ENCODE data around the gene GEMIN5.

GEMIN5 gene

GRCh38 chr5:154937718-154938466 lies at the start of gene GEMIN5:
Gene GEMIN5, minus strand, starts transcription at chr5:154938211. Its CDS starts 78 bp downstream, at chr5:154938133.
- TF ChIP-seq GATA3 (IDR thresholded peaks at IDR 0.05; ENCODE audit: low read depth, low read length) (no peak), GATA2 (IDR thresholded peaks at IDR 0.05; ENCODE audit: low read depth, low read length) (no peak)

GRCh38 chr5:154986151-154986550 lies 48.1 kb upstream of the GEMIN5 start:
- no peak for TF ChIP-seq GATA2 (IDR thresholded peaks at IDR 0.05; ENCODE audit: low read depth, low read length)
- no peak for TF ChIP-seq GATA3 (IDR thresholded peaks at IDR 0.05; ENCODE audit: low read depth, low read length)

GRCh38 chr5:154984946-154985516 lies 47.0 kb upstream of the GEMIN5 start:
- TF ChIP-seq GATA2 (IDR thresholded peaks at IDR 0.05; ENCODE audit: low read depth, low read length): no peak
- no peak for TF ChIP-seq GATA3 (IDR thresholded peaks at IDR 0.05; ENCODE audit: low read depth, low read length)

- TF ChIP-seq GATA2 (IDR thresholded peaks at IDR 0.05; ENCODE audit: low read depth, low read length) (no peak), GATA3 (IDR thresholded peaks at IDR 0.05; ENCODE audit: low read depth, low read length) (no peak)
Observed at GRCh38 chr5:154977409-154977808, 39.4 kb upstream of the GEMIN5 start.

GRCh38 chr5:154972476-154973080 lies 34.6 kb upstream of the GEMIN5 start:
- TF ChIP-seq GATA3 (IDR thresholded peaks at IDR 0.05; ENCODE audit: low read depth, low read length) (no peak), GATA2 (IDR thresholded peaks at IDR 0.05; ENCODE audit: low read depth, low read length) (no peak)

GRCh38 chr5:154971501-154971900 lies 33.5 kb upstream of the GEMIN5 start:
- TF ChIP-seq GATA3 (IDR thresholded peaks at IDR 0.05; ENCODE audit: low read depth, low read length): no peak
- TF ChIP-seq GATA2 (IDR thresholded peaks at IDR 0.05; ENCODE audit: low read depth, low read length): no peak

- TF ChIP-seq GATA2 (IDR thresholded peaks at IDR 0.05; ENCODE audit: low read depth, low read length): no peak
- no peak for TF ChIP-seq GATA3 (IDR thresholded peaks at IDR 0.05; ENCODE audit: low read depth, low read length)
Observed at GRCh38 chr5:154970759-154971158, 32.7 kb upstream of the GEMIN5 start.

GRCh38 chr5:154968953-154969352 lies 30.9 kb upstream of the GEMIN5 start:
- TF ChIP-seq GATA3 (IDR thresholded peaks at IDR 0.05; ENCODE audit: low read depth, low read length) (no peak), GATA2 (IDR thresholded peaks at IDR 0.05; ENCODE audit: low read depth, low read length) (no peak)

GRCh38 chr5:154967421-154968024 lies 29.5 kb upstream of the GEMIN5 start:
- TF ChIP-seq GATA2 (IDR thresholded peaks at IDR 0.05; ENCODE audit: low read depth, low read length) (no peak), GATA3 (IDR thresholded peaks at IDR 0.05; ENCODE audit: low read depth, low read length) (no peak)

GRCh38 chr5:154966874-154967273 lies 28.9 kb upstream of the GEMIN5 start:
- TF ChIP-seq GATA3 (IDR thresholded peaks at IDR 0.05; ENCODE audit: low read depth, low read length) (no peak), GATA2 (IDR thresholded peaks at IDR 0.05; ENCODE audit: low read depth, low read length) (no peak)

GRCh38 chr5:154966081-154966841 lies 28.2 kb upstream of the GEMIN5 start:
- TF ChIP-seq GATA3 (IDR thresholded peaks at IDR 0.05; ENCODE audit: low read depth, low read length) (no peak), GATA2 (IDR thresholded peaks at IDR 0.05; ENCODE audit: low read depth, low read length) (no peak)

- TF ChIP-seq GATA2 (IDR thresholded peaks at IDR 0.05; ENCODE audit: low read depth, low read length): no peak
- TF ChIP-seq GATA3 (IDR thresholded peaks at IDR 0.05; ENCODE audit: low read depth, low read length): no peak
Observed at GRCh38 chr5:154962494-154962893, 24.5 kb upstream of the GEMIN5 start.

- TF ChIP-seq GATA2 (IDR thresholded peaks at IDR 0.05; ENCODE audit: low read depth, low read length) (no peak), GATA3 (IDR thresholded peaks at IDR 0.05; ENCODE audit: low read depth, low read length) (no peak)
Observed at GRCh38 chr5:154956712-154957111, 18.7 kb upstream of the GEMIN5 start.

GRCh38 chr5:154949781-154950180 lies 11.8 kb upstream of the GEMIN5 start:
- TF ChIP-seq GATA3 (IDR thresholded peaks at IDR 0.05; ENCODE audit: low read depth, low read length): no peak
- no peak for TF ChIP-seq GATA2 (IDR thresholded peaks at IDR 0.05; ENCODE audit: low read depth, low read length)

Data from SH-SY5Y (cell line).